T-helper 17 cell (primary cell): Measurements from ENCODE around the gene COL6A2. TPM values are rescaled to one million over a fixed set of nuclear protein-coding genes. Genes with fewer than 3 reads are reported as not detected.

Experiments
- ATAC-seq: fragments of 150-1000 bp; cut with Tn5 transposase; 2 replicates; pipeline ENCODE4 v1.10.0; 2021; ENCODE audit warnings: mild to moderate bottlenecking, moderate library complexity
- DNase-seq, 3 donors: peaks; one replicate each; pipeline versions ENCODE4 v3.0.0 to v3.0.0-alpha.2; 2020 to 2021
- H3K9me3 ChIP-seq: one replicate; pipeline ENCODE4 v1.7.0; 2013; ENCODE audit warnings: low read length, mild to moderate bottlenecking; ENCODE audit not compliant: control insufficient read depth, poor library complexity, severe bottlenecking
- H3K27ac Mint-ChIP-seq: one replicate; pipeline ENCODE4 v1.8.0; 2022; ENCODE audit warnings: mild to moderate bottlenecking, moderate library complexity, mixed read lengths
- H3K27me3 Mint-ChIP-seq: one replicate; pipeline ENCODE4 v1.8.0; 2022; ENCODE audit warnings: mixed read lengths
- H3K36me3 Mint-ChIP-seq: one replicate; pipeline ENCODE4 v1.8.0; 2022; ENCODE audit warnings: low read depth, mixed read lengths
- H3K4me1 Mint-ChIP-seq: one replicate; pipeline ENCODE4 v1.8.0; 2022; ENCODE audit warnings: mild to moderate bottlenecking, mixed read lengths
- H3K4me3 Mint-ChIP-seq: one replicate; pipeline ENCODE4 v1.8.0; 2022; ENCODE audit warnings: mild to moderate bottlenecking, moderate library complexity, mixed read lengths
- total RNA-seq, 4 donors: library from RNA in 2 of 4; stranded (reverse) in 2 of 4; gene quantifications; one replicate each; pipeline ENCODE4 v1.2.3 and lab custom pipeline; 2022 to 2026

The COL6A2 gene
- total RNA-seq (10 to 100 TPM; 15.1 to 19.8 TPM), total RNA-seq (lab: John Stamatoyannopoulos, UW) (26.1 to 29.2 reads per million in 2 donors)

DNA sequence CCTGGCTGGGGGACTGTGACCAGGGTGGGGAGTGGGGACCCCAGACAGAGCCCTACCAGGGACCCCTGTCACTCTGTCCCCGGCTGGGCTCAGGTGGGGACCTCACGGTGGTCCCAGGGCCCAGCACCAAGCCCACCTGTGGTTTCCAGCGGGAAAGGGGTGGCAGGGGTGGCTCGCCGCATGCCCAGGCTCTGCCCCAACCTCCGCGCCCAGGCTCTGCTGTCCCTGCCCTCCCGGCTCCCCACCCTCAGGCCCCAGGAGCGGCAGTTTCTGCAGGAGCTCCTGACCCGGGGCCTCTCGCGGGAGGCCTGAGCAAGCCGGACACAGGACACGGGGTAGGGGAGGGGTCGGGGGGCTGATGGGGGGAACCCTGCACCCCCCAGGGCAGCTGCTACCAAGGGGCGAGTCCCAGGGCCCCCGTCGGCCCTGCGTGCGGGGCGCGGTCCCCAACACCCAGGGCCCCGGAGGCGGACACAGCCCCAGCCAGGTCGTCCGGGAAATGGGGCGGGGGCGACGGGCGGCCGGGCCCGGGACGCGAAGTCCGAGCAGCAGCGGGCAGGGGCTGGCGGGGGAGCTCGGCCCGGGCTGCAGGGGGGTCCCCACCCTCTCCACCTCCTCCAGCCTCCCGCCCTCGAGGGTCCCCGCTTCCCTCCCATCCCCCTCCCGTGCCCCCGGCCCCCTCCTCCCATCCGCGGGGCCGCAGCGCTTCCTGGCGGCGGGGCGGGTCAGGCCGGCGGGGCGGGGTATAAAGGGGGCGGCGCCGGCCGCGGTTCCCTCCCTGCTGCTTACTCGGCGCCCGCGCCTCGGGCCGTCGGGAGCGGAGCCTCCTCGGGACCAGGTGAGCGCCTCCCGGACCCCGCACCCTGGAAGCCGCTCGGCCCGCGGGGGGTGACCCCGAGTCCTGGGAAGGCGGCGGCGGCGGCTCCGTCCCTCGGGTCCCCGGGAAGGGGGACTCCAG is at the start of gene COL6A2:
TSS of gene COL6A2 (plus strand) at position 777 of the 958 bp plus-strand sequence.
- peak; percentile 22 to 35 (median 28) for DNase-seq
- Mint-ChIP-seq H3K4me1 (peaks cover 10% of the 10 kb centered on the region), H3K36me3 (peaks cover 3% of the 10 kb centered on the region), H3K4me3 (peak within 1 kb of the TSS; percentile 85), H3K27me3 (peaks cover 25% of the 10 kb centered on the region), H3K27ac (peak within 1 kb of the TSS; percentile 68)
- H3K9me3 ChIP-seq = peaks cover 4% of the 10 kb centered on the region
- peak; percentile 86 for ATAC-seq

GRCh38 chr21:46048926-46049889 is 48.7 kb upstream of the COL6A2 start:
- H3K27ac Mint-ChIP-seq = no peak overlapping the region
- H3K4me1 Mint-ChIP-seq = no peaks in the 10 kb centered on the region
- H3K4me3 Mint-ChIP-seq = no peak overlapping the region

GRCh38 chr21:46049890-46050667 is 47.8 kb upstream of the COL6A2 start:
- H3K27me3 Mint-ChIP-seq = no peaks in the 10 kb centered on the region
- H3K4me1 Mint-ChIP-seq = no peaks in the 10 kb centered on the region
- DNase-seq (no peak), ATAC-seq (no peak)
- H3K4me3 Mint-ChIP-seq = no peak overlapping the region
- H3K9me3 ChIP-seq = no peaks in the 10 kb centered on the region
- no peak overlapping the region for H3K27ac Mint-ChIP-seq
- no peaks in the 10 kb centered on the region for H3K36me3 Mint-ChIP-seq

More at GRCh38 chr21:46048926-46049889, 48.7 kb upstream of the COL6A2 start:
- DNase-seq (no peak), ATAC-seq (no peak)
- no peaks in the 10 kb centered on the region for H3K27me3 Mint-ChIP-seq
- no peaks in the 10 kb centered on the region for H3K36me3 Mint-ChIP-seq
- H3K9me3 ChIP-seq = no peaks in the 10 kb centered on the region

GRCh38 chr21:46050668-46051378 is 47.1 kb upstream of the COL6A2 start:
- no peaks in the 10 kb centered on the region for H3K36me3 Mint-ChIP-seq
- no peak for DNase-seq
- no peaks in the 10 kb centered on the region for H3K27me3 Mint-ChIP-seq
- H3K9me3 ChIP-seq = no peaks in the 10 kb centered on the region
- H3K4me3 Mint-ChIP-seq = no peak overlapping the region
- H3K4me1 Mint-ChIP-seq = no peaks in the 10 kb centered on the region
- no peak for ATAC-seq
- H3K27ac Mint-ChIP-seq = no peak overlapping the region

GRCh38 chr21:46051379-46051770 is 46.5 kb upstream of the COL6A2 start:
- no peaks in the 10 kb centered on the region for H3K36me3 Mint-ChIP-seq
- H3K9me3 ChIP-seq = no peaks in the 10 kb centered on the region
- no peak overlapping the region for H3K27ac Mint-ChIP-seq
- no peaks in the 10 kb centered on the region for H3K27me3 Mint-ChIP-seq
- no peaks in the 10 kb centered on the region for H3K4me1 Mint-ChIP-seq
- no peak for ATAC-seq
- DNase-seq = no peak
- no peak overlapping the region for H3K4me3 Mint-ChIP-seq

DNA sequence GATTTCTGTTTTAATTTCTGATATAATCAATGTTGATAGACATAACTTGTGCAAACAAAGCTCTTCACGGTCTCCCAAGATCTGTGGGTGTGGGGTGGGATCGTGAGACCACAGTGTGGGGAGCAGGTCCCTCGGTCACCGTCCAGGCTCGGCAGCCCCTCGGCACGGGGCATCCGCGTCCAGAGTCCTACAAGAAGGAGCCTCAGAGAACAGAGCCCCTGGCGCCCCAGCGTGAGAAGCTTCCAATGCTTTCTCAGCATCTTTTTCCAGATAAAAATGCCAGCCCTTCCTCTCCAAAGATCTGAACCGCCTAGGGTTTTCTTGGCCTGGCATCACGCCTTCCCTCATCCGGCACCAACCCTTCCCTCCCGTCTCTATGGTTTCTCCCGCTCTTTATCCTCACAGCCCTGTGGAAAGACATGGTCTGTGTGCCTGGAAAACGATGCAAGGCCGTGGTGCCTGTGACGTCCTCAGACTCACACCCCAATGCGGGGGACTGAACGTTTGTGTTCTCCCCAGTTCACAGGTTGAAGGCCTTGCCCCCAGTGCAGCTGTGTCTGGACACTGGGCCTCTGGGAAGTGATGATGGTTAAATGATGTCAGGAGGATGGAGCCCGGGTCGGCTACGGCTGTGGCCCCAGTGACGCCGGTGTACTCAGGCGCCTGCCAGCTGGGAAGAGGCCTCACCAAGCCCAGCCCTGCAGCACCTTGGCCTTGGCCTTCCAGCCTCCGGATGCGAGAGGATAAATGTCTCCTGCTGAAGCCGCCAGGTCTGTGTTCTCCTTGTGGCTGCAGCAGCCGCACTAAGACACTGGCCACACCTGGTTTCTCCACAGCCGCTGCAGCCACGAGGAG is 45.9 kb upstream of the COL6A2 start:
- Mint-ChIP-seq H3K4me3 (no peak overlapping the region), H3K27me3 (peaks cover 2% of the 10 kb centered on the region), H3K4me1 (no peaks in the 10 kb centered on the region), H3K27ac (no peak overlapping the region), H3K36me3 (no peaks in the 10 kb centered on the region)
- ATAC-seq = no peak
- H3K9me3 ChIP-seq = no peaks in the 10 kb centered on the region
- no peak for DNase-seq

DNA sequence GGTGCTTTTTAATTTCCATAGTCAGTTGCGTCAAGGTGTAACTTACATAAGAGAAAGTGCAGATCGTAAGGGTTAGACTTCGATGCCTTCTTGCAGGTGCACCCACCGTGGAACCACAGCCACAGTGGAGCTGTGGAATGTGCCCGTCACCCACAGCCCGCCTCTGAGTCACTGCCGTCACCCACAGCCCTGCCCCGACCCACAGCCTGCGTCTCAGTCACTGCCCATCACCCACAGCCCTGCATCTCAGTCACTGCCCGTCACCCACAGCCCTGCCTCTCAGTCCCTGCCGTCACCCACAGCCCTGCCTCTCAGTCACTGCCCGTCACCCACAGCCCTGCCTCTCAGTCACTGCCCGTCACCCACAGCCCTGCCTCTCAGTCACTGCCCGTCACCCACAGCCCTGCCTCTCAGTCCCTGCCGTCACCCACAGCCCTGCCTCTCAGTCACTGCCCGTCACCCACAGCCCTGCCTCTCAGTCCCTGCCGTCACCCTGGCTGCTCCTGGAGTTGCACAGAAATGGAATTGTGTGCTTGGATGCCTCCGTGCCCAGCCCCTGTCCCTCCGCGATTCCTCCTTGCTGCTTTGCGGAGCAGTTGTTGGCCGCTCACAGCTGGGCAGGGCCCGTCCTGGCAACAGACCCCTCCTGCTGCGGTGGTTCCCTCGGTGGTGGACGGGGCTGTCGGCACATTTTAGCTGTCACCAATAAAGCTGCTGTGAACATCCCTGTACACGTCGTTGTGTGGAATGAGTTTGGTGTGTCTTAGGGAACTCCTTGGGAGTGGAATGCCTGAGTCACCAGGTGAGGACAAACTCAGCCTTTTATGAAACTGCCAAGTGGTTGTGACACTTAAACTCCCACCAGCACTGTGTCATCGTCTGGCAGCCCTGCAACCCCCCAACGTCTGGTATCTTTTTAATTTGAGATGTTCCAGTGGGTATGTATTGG is 44.9 kb upstream of the COL6A2 start:
- H3K9me3 ChIP-seq = no peaks in the 10 kb centered on the region
- Mint-ChIP-seq H3K36me3 (no peaks in the 10 kb centered on the region), H3K4me1 (peaks cover 7% of the 10 kb centered on the region), H3K27ac (no peak overlapping the region), H3K4me3 (no peak overlapping the region), H3K27me3 (peaks cover 11% of the 10 kb centered on the region)
- ATAC-seq = no peak
- DNase-seq = no peak

DNA sequence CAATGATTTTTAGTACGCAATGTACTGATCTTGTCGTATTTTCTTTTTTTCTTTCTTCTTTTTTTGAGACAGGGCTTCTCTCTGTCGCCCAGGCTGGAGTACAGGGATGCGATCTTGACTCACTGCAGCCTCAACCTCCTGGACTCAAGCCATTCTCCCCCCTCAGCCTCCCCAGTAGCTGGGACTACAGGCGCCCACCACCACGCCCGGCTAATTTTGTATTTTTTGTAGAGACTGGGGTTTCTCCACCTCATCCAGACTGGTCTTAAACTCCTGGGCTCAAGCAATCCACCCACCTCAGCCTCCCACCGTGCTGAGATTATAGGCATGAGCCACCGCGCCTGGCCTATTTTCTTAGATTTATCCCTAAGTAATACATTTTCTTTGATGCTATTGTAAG is 43.9 kb upstream of the COL6A2 start:
- no peaks in the 10 kb centered on the region for H3K9me3 ChIP-seq
- H3K4me1 Mint-ChIP-seq = peaks cover 7% of the 10 kb centered on the region
- no peak for DNase-seq
- no peak overlapping the region for H3K27ac Mint-ChIP-seq
- H3K4me3 Mint-ChIP-seq = no peak overlapping the region
- H3K36me3 Mint-ChIP-seq = no peaks in the 10 kb centered on the region
- H3K27me3 Mint-ChIP-seq = peaks cover 21% of the 10 kb centered on the region
- no peak for ATAC-seq

DNA sequence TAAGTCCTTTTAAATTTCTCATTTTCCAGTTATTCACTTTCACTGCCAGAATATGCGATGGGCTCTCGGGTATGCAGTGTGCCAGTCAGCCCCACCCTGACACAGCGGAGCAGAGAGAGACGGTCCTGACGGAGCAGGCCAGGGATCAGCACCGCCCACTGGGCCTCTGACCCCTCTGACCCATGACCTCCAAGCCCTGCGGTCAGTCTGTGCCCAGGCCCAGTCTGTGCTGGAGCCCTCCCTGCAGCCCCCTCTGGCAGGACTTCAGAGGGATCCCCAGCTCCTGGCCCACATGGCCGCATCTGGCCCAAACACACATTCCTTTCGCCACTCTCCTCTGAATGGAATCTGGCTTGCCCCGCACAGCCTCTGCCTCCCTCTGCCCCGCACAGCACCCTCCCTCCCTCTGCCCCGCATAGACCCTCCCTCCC is 43.4 kb upstream of the COL6A2 start:
- no peak overlapping the region for H3K4me3 Mint-ChIP-seq
- no peaks in the 10 kb centered on the region for H3K9me3 ChIP-seq
- DNase-seq (no peak), ATAC-seq (no peak)
- no peak overlapping the region for H3K27ac Mint-ChIP-seq
- no peaks in the 10 kb centered on the region for H3K36me3 Mint-ChIP-seq
- H3K27me3 Mint-ChIP-seq = peaks cover 25% of the 10 kb centered on the region
- H3K4me1 Mint-ChIP-seq = peaks cover 7% of the 10 kb centered on the region

GRCh38 chr21:46055863-46056281 is 42.0 kb upstream of the COL6A2 start:
- H3K36me3 Mint-ChIP-seq = no peaks in the 10 kb centered on the region
- no peak overlapping the region for H3K4me3 Mint-ChIP-seq
- peaks cover 25% of the 10 kb centered on the region for H3K27me3 Mint-ChIP-seq
- no peak for ATAC-seq
- H3K4me1 Mint-ChIP-seq = peaks cover 7% of the 10 kb centered on the region
- DNase-seq = no peak
- no peaks in the 10 kb centered on the region for H3K9me3 ChIP-seq
- H3K27ac Mint-ChIP-seq = no peak overlapping the region
